Fibroblast of skin of left biceps (primary cell): ENCODE data around the gene EME1.
"Not testable (repeated sequence)": the region's sequence is repeated elsewhere in the genome, so short reads cannot be mapped to it uniquely, and the experiment has no call there.

ENCODE experiments used
- DNase-seq, 2 experiments: peaks; one replicate each; pipeline ENCODE4 v3.0.0-alpha.2; 2013; ENCODE audit warnings: low read depth in 2 of 2

EME1 gene

GRCh38 chr17:50393700-50394099 is 20.7 kb downstream of the EME1 start:
- DNase-seq, result no peak

GRCh38 chr17:50394711-50395110 is 21.7 kb downstream of the EME1 start:
- DNase-seq, result no peak

GRCh38 chr17:50396261-50397110 is 23.5 kb downstream of the EME1 start:
- DNase-seq, result no peak

- DNase-seq, result peak; percentile 53 to 59
These were observed 24.3 kb downstream of the EME1 start, which contains the start of gene LRRC59 for GRCh38 chr17:50397111-50397918. Gene LRRC59 (minus strand): TSS chr17:50397523. CDS start chr17:50397317, 206 bp downstream.

GRCh38 chr17:50397919-50398285 is 24.9 kb downstream of the EME1 start:
- no peak for DNase-seq

- DNase-seq, result not testable (repeated sequence)
These were observed 25.6 kb downstream of the EME1 start for GRCh38 chr17:50398672-50399071.

GRCh38 chr17:50399591-50399990 is 26.6 kb downstream of the EME1 start:
- not testable (repeated sequence) for DNase-seq

GRCh38 chr17:50405351-50405750 is 32.3 kb downstream of the EME1 start:
- DNase-seq, result not testable (repeated sequence)

- DNase-seq, result no peak
These were observed 33.5 kb downstream of the EME1 start for GRCh38 chr17:50406578-50406977.

GRCh38 chr17:50407921-50408320 is 34.9 kb downstream of the EME1 start:
- DNase-seq, result no peak

- DNase-seq, result no peak
These were observed 39.2 kb downstream of the EME1 start for GRCh38 chr17:50412188-50412732.

- no peak for DNase-seq
These were observed 41.8 kb downstream of the EME1 start for GRCh38 chr17:50414808-50415207.

- DNase-seq, result not testable (repeated sequence)
These were observed 46.5 kb downstream of the EME1 start for GRCh38 chr17:50419577-50419976.

GRCh38 chr17:50420419-50421112 is 47.5 kb downstream of the EME1 start:
- DNase-seq, result no peak

GRCh38 chr17:50421308-50422051 is 48.5 kb downstream of the EME1 start:
- no peak for DNase-seq

GRCh38 chr17:50422738-50423137 is 49.7 kb downstream of the EME1 start:
- DNase-seq, result no peak

- DNase-seq, result peak; percentile 93 to 95
These were observed 50.6 kb downstream of the EME1 start for GRCh38 chr17:50423553-50424159.

GRCh38 chr17:50424246-50424995 is 51.4 kb downstream of the EME1 start:
- no peak for DNase-seq

GRCh38 chr17:50424996-50425681 is 52.1 kb downstream of the EME1 start:
- DNase-seq, result no peak
